UCSD-AML1 (cell line): ENCODE data around the gene GTF2I.
"Not testable (repeated sequence)": the region's sequence is repeated elsewhere in the genome, so short reads cannot be mapped to it uniquely, and the experiment has no call there.

Source experiments
- DNase-seq: peaks from one replicate; lab custom pipeline; 2025; ENCODE audit not compliant: unreplicated experiment; lab: John Stamatoyannopoulos, UW

The GTF2I gene

DNA sequence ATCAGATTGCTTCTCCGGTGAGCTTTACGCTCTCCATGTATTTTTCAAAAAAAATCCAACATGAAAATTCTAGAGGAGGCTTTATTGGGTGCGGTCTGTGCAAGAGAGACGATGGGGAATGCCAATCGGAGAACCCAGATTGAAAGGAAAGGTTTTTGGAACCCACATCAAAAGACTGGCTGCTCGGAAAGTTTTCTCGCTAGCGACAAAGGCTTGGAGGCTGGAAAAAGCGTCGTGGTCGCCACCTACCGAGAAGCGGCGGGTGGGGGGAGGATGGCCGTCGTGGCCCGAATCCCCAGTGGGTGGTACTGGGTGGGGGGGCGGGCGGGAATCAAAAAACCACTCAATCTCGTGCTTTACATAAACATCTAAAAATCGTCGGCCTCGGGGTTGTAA, 1.1 kb upstream of the GTF2I start:
- DNase-seq = peak; percentile 27

DNA sequence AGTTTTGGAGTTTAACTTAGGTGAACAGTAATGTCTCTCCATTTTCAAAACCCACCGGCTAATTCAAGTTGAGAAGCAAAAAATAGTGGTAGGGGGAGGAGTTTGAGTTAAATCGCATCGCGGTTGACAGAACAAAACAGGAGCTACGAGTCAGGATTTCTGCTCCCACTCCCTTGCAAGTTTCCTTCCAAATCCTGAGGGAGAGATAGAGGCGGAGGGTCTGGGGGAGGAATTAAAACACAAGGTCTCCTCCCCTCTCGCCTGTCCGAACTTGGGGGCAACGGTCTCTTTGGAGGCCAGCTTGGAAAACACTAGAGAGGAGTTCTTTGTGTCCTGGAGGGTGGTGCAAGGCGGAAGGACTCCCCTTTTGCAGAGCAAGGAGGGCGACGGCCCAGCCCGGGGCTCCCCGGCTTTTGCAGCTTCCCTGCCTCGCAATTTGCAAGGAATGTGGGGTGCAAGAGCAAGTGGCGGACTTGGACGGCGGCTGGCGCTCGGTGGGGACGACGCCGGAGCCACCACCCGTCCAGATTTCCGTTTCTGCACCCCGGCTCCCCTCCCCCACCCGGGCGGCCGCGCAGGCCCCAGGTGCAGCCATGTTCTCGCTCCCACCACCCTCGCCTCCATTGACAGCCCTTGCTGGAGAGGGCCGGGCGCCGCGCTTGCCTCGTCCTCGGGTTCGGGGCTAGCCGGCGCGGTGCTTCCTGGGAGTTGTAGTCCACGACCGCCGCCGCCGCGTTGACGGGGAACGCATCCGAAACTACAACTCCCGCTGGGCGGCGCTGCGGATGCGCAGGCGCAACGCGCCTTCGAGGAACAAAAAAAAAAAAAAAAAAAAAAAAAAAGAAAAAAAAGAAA, 454 bp upstream of the GTF2I start:
- peak; percentile 91 for DNase-seq

DNA sequence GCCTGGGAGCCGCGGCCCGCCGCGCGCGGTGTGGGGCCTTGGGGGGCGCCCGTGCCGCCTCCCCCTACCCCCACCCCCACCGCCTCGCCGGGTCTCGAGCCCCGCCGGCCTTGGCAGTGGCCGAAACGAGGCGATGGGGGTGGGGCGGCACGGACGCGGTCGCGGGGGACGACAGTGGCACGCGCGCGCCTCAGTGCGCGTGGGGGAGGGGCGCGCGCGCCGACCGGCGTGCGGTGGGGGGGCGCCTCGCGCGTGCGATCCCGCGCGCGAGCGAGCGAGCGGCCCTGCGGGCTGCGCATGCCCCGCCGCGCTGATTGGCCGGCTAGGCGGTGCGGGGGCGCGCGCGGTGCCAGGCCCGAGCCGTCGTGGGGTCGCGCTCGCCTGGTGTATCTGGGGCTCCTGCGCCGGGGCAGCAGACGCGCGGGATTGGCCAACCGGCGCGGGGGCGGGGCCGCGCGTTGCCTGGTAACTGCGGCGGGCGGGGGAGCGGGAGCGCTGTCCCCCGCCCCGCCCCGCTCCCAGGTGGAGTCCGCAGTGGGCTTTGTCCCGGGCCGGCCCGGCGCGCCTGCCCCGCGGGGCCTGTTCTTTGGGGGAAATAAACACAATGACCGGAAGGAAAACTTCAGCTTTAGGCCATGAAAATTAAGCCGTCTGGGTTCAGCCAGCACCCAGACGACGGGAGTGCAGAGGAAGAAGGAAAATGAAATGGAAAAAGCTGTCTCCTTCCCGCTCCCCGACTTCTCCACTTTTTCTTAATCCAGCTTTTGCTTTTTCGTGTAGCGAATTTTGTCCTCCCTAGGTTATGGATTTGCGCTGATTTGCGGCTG, 873 bp downstream of the GTF2I start:
- peak; percentile 85 for DNase-seq

DNA sequence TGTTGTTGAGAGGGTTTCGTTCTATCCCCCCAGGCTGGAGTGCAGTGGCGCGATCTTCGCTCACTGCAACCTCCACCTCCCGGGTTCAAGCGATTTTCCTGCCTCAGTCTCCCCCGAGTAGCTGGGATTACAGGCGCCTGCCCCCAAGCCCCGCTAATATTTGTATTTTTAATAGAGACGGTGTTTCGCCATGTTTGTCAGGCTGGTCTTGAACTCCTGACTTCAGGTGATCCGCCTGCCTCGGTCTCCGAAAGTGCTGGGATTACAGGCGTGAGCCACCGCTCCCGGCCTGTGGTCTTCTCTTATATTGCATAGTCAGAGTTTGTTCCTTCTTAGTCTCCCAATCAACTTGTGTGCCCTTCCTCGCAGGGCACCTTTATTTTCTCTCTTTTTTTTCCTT, 2.7 kb downstream of the GTF2I start:
- not testable (repeated sequence) for DNase-seq

DNA sequence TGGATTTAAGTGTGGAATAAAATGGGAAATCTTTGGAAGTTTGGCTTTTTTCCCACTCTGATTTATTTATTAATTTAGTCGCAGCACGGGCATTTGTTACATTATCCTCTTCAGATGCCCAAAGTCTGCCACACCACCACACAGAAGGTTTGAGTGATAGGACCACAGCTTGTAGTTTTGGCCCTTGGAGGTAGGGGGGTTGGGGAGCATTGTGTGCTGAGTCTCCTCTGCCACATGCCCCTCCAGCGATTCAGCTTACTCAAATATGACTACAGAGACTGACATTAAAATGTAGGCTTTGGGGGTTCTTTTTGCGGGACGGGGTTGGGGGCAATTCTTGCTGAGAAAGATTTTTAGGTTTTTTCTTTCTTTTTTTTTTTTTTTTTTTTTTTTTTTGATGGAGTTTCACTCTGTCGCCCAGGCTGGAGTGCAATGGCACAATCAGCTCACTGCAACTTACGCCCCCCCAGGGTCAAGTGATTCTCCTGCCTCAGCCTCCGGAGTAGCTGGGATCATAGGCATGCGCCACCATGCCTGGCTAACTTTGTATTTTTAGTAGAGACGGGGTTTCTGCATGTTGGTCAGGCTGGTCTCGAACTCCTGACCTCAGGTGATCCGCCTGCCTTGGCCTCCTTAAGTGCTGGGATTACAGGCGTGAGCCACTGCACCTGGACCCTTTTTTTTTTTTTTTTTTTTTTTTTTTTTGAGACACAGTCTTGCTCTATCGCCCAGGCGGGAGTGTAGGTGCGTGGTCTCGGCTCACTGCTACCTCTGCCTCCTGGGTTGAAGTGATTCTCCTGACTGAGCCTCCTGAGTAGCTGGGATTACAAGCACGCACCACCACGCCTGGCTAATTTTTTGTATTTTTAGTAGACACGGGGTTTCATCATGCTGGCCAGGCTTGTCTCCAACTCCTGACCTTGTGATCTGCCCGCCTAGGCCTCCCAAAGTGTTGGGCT, 4.6 kb downstream of the GTF2I start:
- DNase-seq = not testable (repeated sequence)

DNA sequence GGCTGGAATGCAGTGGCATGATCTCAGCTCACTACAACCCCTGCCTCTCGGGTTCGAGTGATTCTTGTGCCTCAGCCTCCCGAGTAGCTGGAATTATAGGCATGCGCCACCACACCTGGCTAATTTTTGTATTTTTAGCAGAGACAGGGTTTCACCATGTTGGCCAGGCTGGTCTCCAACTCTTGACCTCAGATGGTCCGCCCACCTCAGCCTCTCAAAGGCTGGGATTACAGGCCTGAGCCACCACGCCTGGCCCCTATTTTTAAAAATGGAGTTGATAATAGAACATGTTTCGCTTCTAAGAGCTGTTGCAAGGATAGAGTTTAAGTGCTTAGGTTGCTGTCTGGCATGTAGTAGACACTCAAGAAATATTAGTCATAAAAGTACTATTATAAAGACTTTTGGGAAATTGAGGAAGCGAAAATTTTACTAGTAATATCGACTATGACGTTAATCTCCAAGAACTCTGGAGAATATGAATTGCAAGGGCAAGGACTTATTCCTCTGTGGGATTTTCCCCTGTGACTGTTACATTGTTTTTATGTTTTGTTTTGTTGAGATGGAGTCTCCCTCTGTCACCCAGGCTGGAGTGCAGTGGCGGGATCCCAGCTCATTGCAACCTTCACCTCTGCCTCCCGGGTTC, 7.9 kb downstream of the GTF2I start:
- no peak for DNase-seq

DNA sequence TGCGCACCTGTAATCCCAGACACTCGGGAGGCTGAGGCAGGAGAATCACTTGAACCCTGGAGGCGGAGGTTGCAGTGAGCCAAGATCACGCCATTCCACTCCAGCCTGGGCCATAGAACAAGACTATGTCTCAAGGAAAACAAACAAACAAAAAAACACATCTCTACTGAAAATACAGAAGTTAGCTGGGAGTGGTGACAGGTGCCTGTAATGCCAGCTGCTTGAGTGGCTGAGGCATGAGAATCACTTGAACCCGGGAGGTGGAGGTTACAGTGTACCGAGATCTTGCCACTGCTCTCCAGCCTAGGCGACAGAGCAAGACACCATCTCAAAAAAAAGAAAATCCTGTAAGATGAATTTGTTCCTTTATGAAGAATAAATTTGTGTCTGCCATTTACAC, 9.5 kb downstream of the GTF2I start:
- DNase-seq = not testable (repeated sequence)

DNA sequence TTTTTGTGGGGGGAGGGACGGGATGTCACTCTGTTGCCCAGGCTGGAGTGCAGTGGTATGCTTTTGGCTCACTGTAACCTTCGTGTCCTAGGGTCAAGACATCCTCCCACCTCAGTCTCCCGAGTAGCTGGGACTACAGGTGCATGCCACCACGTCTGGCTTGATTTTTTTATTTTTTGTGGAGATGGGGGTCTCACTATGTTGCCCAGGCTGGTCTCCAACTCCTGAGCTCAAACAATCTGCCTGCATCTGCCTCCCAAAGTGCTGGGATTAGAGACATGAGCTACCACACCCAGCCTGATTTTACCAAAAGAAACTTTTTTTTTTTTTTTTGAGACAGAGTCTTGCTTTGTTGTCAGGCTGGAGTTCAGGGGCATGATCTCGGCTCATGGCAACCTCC, 10.0 kb downstream of the GTF2I start:
- DNase-seq = not testable (repeated sequence)

DNA sequence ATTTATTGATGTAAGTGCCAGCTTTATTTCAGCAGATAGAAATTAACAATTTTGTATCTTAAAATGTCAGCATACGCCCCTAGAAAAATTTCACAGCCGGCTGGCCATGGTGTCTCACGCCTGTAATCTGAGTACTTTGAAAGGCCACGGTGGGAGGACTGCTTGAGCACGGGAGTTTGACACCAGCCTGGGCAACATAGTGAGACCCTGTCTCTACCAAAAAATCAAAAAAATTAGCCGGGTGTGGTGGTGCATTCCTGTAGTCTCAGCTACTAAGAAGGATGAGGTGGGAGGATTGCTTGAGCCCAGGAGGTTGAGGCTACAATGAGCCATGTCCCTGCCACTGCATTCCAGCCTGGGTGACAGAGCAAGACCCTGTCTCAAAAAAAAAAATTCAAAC, 14.1 kb downstream of the GTF2I start:
- DNase-seq = no peak

DNA sequence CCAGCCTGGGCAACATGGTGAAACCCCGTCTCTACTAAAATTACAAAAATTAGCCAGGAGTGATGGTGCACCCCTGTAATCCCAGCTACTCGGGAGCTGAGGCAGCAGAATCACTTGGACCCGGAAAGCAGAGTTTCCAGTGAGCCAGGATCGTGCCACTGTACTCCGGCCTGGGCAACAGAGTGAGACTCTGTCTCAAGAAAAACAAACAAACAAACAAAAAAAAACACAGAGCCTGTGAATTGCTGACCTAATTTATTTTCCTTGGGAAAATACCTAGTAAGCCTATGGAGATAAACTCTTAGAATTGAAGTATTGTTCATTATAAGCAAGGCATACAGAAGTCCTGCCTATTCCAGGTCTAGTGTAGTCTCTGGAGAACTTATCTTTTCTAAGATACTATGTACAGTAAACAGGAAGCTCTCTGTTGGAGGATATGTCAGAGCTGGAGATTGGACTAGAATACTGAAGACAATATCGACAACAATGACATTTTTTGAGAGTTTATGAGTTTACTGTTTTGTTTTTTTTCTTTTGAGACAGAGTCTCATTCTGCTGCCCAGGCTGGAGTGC, 14.9 kb downstream of the GTF2I start:
- no peak for DNase-seq

DNA sequence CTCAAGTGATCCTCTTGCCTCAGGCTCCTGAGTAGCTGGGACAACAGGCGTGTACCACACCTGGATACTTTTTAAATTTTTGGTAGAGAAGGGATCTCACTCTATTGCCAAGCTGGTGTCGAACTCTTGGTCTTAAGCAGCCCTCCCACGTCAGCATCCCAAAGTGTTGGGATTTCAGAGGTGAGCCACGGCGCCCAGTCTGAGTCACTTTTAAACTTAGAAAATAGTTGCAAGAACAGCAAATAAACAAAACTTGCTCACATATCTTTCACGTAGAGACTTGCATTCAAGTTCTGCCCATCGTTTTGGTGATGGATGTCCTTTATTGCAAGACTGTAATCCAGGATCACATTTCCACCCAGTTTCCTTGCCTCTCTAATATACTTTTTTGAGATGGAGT, 16.6 kb downstream of the GTF2I start:
- DNase-seq = no peak

DNA sequence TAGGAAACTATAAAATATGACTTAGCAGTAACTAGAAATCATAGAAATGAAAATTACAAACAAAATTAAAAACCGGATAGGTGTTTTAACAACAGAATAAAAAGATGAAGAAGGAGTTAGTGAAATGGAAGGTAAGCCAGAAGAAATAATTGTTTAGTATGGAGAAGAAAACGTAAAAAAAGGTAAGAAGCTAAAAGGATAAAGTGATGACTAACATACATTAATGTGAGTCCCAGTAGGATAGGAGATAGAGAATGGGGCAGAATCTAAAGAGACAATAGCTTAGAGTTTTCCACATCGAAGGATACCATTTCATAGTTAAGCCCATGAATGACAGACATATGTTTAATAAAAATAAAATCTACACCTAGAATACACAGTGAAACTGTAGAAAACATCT, 25.3 kb downstream of the GTF2I start:
- DNase-seq = no peak

DNA sequence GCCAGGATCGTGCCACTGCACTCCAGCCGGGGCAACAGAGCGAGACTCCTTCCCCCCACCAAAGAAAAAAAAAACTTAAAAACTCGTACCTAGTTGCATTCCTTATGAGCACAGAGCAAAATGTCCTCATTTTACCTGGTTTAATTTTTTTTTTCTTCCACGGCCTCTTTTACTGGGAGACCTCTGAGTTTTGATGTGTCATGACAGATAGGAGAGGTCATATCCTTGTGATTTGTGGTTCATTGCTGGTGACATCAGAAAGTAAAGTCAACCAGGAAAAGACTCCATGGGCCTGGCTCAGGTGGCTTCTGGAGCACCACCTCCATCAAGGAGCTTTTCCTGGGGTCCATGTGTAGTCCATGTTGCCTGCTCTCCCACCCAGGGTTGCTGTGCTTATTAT, 26.3 kb downstream of the GTF2I start:
- DNase-seq = no peak

DNA sequence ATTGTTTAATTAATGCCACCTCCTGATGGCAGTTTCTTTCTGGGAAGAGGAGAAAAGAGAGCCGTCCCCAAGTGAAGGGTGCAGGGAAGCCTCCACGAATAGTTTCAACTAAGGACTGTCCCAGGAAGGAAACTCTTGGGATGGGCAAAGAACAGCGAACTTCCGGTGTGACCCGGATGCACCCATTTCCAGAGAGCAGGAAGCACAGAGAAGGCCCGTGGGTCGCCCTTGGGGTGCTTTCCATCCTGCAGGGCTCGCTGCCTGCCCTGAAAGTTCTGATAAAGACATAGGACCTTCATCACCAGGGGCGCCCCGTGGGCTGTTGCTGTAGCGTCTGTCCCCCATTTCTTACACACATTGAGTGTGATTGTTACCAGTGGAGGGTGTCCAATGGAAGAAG, 27.0 kb downstream of the GTF2I start:
- no peak for DNase-seq

DNA sequence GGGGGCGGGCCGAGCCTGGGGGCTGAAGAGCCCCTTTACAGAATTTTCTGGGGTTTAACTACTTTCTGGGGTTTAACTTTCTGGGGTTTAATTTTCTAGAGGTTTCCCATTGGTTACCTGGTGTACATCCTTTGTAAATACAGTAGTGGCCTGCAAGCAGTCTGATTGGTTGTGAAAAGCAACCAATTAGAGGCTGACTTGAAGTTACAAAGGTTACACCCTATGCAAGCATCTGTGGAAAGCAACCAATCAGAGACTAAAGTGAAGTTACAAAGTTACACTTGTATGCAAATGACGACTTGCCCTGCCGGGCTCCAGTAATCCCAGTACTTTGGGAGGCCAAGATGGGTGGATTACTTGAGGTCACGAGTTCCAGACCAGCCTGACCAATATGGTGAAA, 27.4 kb downstream of the GTF2I start:
- DNase-seq = no peak

DNA sequence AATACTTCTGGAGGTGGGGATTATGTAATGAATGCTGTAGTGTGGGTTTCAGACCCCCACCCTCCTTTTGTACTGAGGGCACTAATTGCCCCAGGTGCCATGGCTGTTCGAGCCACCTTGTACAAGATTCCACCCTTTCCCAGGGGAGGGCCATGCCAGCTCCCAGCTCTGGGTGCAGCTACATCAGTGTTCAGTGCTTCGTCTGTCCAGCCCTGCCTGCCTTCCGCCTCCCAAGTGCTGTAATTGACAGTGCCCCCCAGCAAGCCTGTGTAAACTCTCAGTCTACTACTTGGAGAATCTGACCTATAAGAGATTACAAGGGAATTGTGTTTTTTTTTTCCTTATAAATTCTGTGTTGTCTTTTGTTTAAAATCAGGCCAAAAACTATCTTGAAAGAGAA, 33.0 kb downstream of the GTF2I start:
- no peak for DNase-seq

DNA sequence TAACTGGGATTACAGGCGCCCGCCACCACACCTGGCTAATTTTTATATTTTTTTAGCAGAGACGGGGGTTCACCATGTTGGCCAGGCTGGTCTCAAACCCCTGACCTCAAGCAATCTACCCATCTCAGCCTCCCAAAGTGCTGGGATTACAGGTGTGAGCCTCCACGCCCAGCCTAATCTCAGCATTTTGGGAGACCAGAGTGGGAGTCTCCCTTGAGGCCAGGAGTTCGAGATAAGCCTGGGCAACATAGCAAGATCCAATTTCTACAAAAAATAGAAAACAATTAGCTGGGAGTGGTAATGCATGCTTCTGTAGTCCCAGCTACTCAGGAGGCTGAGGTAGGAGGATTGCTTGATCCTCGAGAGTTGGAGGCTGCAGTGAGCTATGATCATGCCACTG, 46.9 kb downstream of the GTF2I start:
- not testable (repeated sequence) for DNase-seq

DNA sequence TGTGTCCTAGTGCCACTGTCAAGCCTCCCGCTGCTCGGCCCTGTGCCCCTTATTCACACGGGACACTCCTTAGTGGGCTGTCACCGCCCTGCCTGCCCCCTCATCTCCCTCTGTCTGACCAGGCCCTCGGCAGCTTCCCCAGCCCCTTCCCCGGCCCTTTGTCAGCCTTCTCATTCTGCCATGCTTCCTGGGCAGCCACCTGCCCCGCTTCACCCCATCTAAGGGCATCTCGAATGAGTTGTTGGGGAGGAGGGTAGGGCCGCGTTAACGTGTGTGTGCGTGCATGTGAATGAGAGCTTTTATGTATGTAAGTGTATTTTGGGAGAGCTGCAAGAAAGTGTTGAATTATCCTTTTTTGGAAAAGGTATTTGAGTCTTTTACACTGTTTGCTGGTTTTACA, 49.7 kb downstream of the GTF2I start:
- DNase-seq = no peak

DNA sequence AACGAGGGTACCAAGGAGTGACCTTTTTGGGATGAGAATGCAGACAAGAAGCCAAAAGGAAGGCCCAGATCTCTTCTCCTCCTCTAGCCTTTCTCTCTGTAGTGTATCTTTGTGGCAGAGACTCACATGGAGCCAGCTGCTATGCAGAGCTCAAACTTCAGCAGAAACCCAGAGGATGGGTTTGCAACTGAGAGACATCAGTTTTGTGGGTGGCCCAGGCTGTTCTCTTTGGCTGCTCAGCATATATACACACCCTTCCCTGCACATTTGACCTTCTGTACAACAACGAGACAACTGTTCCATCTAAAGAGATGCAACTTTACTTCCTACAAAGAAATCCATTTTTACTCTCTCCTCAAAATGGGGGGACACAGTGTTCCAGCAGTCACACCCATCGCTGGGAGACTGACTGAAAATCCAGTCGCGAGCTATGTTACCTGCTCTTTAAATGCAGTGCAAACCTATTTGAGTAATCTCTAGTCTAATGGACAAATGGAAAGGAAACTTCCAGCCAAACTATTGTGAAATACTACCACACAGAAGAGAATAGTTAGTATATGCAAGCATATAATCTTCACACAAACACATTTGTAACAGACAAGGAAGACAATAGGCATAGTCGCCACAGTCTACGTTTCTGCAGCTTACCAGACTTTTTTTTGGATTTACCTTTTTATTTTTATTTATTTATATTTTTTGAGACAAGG, 51.2 kb downstream of the GTF2I start:
- DNase-seq = no peak
